ENCODE measurements around the gene SPTAN1.
"Not testable (repeated sequence)": the region's sequence is repeated elsewhere in the genome, so short reads cannot be mapped to it uniquely, and the experiment has no call there.

SPTAN1 gene

GRCh38 chr9:128633601-128634000 is 81.2 kb downstream of the SPTAN1 start:
- FAIRE-seq: no peak

GRCh38 chr9:128634111-128634510 is 81.7 kb downstream of the SPTAN1 start:
- no peak for FAIRE-seq

- FAIRE-seq: no peak
Observed at GRCh38 chr9:128634651-128635262, 82.4 kb downstream of the SPTAN1 start.

- no peak for FAIRE-seq
Observed at GRCh38 chr9:128635266-128636023, 83.1 kb downstream of the SPTAN1 start.

GRCh38 chr9:128636024-128636390 is 83.6 kb downstream of the SPTAN1 start:
- FAIRE-seq: no peak

GRCh38 chr9:128636556-128637530 is 84.5 kb downstream of the SPTAN1 start:
- FAIRE-seq: no peak

- FAIRE-seq: no peak
Observed at GRCh38 chr9:128637656-128638055, 85.3 kb downstream of the SPTAN1 start.

- FAIRE-seq: no peak
Observed at GRCh38 chr9:128638580-128638979, 86.2 kb downstream of the SPTAN1 start.

GRCh38 chr9:128640603-128641002 is 88.2 kb downstream of the SPTAN1 start:
- FAIRE-seq: no peak

- FAIRE-seq: no peak
Observed at GRCh38 chr9:128642675-128643245, 90.4 kb downstream of the SPTAN1 start.

GRCh38 chr9:128643519-128644300 is 91.3 kb downstream of the SPTAN1 start:
- no peak for FAIRE-seq

GRCh38 chr9:128648206-128648605 is 95.8 kb downstream of the SPTAN1 start:
- FAIRE-seq: not testable (repeated sequence)

GRCh38 chr9:128651798-128652197 is 99.4 kb downstream of the SPTAN1 start:
- FAIRE-seq: no peak

- no peak for FAIRE-seq
Observed at GRCh38 chr9:128653908-128654307, 101.5 kb downstream of the SPTAN1 start.

GRCh38 chr9:128654481-128654880 is 102.1 kb downstream of the SPTAN1 start:
- no peak for FAIRE-seq

- no peak for FAIRE-seq
Observed at GRCh38 chr9:128656416-128657343, 104.3 kb downstream of the SPTAN1 start, which contains the start of gene DYNC2I2. DYNC2I2 (minus strand) TSS chr9:128656847; CDS start chr9:128656726, 121 bp downstream.

- FAIRE-seq: no peak
Observed at GRCh38 chr9:128657344-128657704, 104.9 kb downstream of the SPTAN1 start.

- FAIRE-seq: no peak
Observed at GRCh38 chr9:128657796-128658195, 105.4 kb downstream of the SPTAN1 start.

GRCh38 chr9:128666481-128666941 is 114.1 kb downstream of the SPTAN1 start:
- not testable (repeated sequence) for FAIRE-seq

- no peak for FAIRE-seq
Observed at GRCh38 chr9:128669786-128670185, 117.4 kb downstream of the SPTAN1 start.

GRCh38 chr9:128675382-128675781 is 123.0 kb downstream of the SPTAN1 start:
- no peak for FAIRE-seq
